Transverse colon (tissue), 4 donors: ENCODE data around the gene DAZAP1. TPM values are rescaled to one million over a fixed set of nuclear protein-coding genes. Genes with fewer than 3 reads are reported as not detected.

Experiments used
- DNase-seq: peaks from one replicate; pipeline ENCODE4 v3.0.0-alpha.2; 2019
- H3K27ac ChIP-seq, 4 donors: fragments of 200-600 bp; sonication (generic); 2 replicates each; pipeline ENCODE4 v1.5.1; 2016 to 2018; ENCODE audit warnings: inconsistent platforms in 4 of 4
- H3K27me3 ChIP-seq: fragments of 200-600 bp; sonication (generic); 2 replicates; pipeline ENCODE4 v1.5.1; 2017; ENCODE audit warnings: inconsistent platforms
- H3K36me3 ChIP-seq, 4 donors: fragments of 200-600 bp; sonication (generic); 2 replicates each; pipeline ENCODE4 v1.5.1; 2017 to 2019; ENCODE audit warnings: inconsistent platforms in 4 of 4
- H3K4me1 ChIP-seq, 4 donors: fragments of 200-600 bp; sonication (generic); 2 replicates each; pipeline ENCODE4 v1.5.1; 2017 to 2020; ENCODE audit warnings: inconsistent platforms in 4 of 4
- H3K4me3 ChIP-seq, 4 donors: fragments of 200-600 bp; sonication (generic); 1 replicate in 1 of 4; 2 replicates in 3 of 4; pipeline versions ENCODE4 v1.5.1 to v1.6.1; 2017 to 2019; ENCODE audit warnings: inconsistent platforms in 4 of 4
- H3K9me3 ChIP-seq, 2 donors: fragments of 200-600 bp; sonication (generic); 2 replicates each; pipeline ENCODE4 v1.5.1; 2017 to 2019; ENCODE audit warnings: inconsistent platforms in 2 of 2
- EP300 ChIP-seq: sonication (generic); formaldehyde crosslinking; IDR thresholded peaks from one replicate; pipeline ENCODE4 v1.6.1; 2017; ENCODE audit warnings: antibody characterized with exemption, low read depth
- POLR2A ChIP-seq: fragments of 450-650 bp; IDR thresholded peaks from one replicate; pipeline ENCODE4 v1.6.1; 2016; ENCODE audit warnings: antibody characterized with exemption, mild to moderate bottlenecking, moderate library complexity
- POLR2AphosphoS5 ChIP-seq, 3 donors: sonication (generic); formaldehyde crosslinking; IDR thresholded peaks; one replicate each; pipeline ENCODE4 v1.6.1; 2016; ENCODE audit warnings: antibody characterized with exemption in 3 of 3
- WGBS, 2 donors: methylation state at CpG; one replicate each; pipeline ENCODE4 v1.1.5; 2018; ENCODE audit warnings: low coverage in 1 of 2; 5-methylcytosine and 5-hydroxymethylcytosine counted together
- in situ Hi-C, 4 donors: fragments of 200-750 bp; cut with MboI; loops; one replicate each; pipeline versions ENCODE4 v1.15.0 to v1.15.1; 2017; ENCODE audit warnings: low sequenced_read_pairs in 3 of 4, low pct_ligation_motif_present in 1 of 4, low pct_unique_long_range_greater_than_20kb in 1 of 4
- intact Hi-C: fragments of 100-400 bp; cut with DNase I; formaldehyde crosslinking; loops from one replicate; pipeline ENCODE4 v1.15.1; 2023; ENCODE audit warnings: low total_unique reads
- total RNA-seq, 4 donors: library from RNA; depleted of rRNA; stranded (reverse); fragments of >200 nt; gene quantifications; one replicate each; pipeline ENCODE4 v1.1.0, GENCODE V29; 2016
- TF ChIP-seq, protein P1 (sequence below), 5 experiments: fragments of 200-600 bp in 3 of 5; fragments of 450-650 bp in 2 of 5; sonication (generic) in 3 of 5; IDR thresholded peaks; 1 replicate in 2 of 5; 2 replicates in 3 of 5; pipeline ENCODE4 v1.5.1; 2016 to 2017; ENCODE audit warnings: antibody characterized with exemption in 5 of 5, inconsistent platforms in 3 of 5, mild to moderate bottlenecking in 2 of 5, moderate library complexity in 1 of 5

Gene DAZAP1
- total RNA-seq, 4 donors from 2014 or later = 36.3 to 77.2 (median 41.6) TPM

DNA sequence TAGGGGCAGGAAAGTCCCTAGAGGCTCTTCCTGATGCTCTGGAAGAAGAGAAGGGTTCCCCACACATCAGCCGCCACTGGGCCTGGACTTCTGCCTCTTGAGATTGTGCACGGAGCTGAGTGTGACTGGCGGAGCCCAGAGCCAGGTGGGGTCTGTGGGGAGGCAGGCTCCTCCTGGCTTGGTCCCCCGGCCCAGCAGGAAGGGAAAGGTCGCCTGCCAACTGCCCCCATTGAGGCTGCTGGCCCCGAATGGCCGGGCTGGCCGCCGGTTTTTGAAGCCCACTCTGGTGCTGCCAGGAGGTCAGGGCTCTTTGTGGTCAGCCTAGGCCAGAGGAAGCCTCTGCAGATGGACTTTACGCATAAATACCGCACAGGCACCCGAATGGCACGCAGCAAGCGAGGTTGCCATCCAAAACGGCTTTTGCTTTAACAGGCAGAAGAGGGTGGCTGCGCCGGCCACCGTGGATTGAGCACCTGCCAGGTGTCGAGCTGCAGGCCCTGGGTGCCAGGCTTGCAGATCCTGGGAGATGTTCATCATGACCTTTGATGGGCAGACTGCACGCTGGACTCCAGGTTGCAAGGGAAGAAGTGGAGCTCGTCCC is 5.0 kb downstream of the DAZAP1 start:
- H3K4me3 ChIP-seq = no peak overlapping the region
- no peaks in the 10 kb centered on the region for H3K27me3 ChIP-seq
- H3K4me1 ChIP-seq = peaks cover 53 to 74% (median 71%) of the 10 kb centered on the region in 4 donors
- no peak for DNase-seq
- WGBS, 2 donors = 77% methylated on average over 20 of the region's 21 CpGs; no CpG with 5 or more reads in 1 of the 2 donors
- H3K27ac ChIP-seq = peak overlapping the region in 2 of 4 donors; percentile 11 to 39
- intact Hi-C loops = no loop called here
- in situ Hi-C loops = no loop called here
- no peaks in the 10 kb centered on the region for H3K36me3 ChIP-seq
- TF ChIP-seq EP300 (no peak), POLR2AphosphoS5 (IDR thresholded peaks at IDR 0.05) (no peak), POLR2A (no peak)
- TF ChIP-seq, protein P1, sequence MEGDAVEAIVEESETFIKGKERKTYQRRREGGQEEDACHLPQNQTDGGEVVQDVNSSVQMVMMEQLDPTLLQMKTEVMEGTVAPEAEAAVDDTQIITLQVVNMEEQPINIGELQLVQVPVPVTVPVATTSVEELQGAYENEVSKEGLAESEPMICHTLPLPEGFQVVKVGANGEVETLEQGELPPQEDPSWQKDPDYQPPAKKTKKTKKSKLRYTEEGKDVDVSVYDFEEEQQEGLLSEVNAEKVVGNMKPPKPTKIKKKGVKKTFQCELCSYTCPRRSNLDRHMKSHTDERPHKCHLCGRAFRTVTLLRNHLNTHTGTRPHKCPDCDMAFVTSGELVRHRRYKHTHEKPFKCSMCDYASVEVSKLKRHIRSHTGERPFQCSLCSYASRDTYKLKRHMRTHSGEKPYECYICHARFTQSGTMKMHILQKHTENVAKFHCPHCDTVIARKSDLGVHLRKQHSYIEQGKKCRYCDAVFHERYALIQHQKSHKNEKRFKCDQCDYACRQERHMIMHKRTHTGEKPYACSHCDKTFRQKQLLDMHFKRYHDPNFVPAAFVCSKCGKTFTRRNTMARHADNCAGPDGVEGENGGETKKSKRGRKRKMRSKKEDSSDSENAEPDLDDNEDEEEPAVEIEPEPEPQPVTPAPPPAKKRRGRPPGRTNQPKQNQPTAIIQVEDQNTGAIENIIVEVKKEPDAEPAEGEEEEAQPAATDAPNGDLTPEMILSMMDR (IDR thresholded peaks at IDR 0.05) = no peak
- H3K9me3 ChIP-seq = no peaks in the 10 kb centered on the region

DNA sequence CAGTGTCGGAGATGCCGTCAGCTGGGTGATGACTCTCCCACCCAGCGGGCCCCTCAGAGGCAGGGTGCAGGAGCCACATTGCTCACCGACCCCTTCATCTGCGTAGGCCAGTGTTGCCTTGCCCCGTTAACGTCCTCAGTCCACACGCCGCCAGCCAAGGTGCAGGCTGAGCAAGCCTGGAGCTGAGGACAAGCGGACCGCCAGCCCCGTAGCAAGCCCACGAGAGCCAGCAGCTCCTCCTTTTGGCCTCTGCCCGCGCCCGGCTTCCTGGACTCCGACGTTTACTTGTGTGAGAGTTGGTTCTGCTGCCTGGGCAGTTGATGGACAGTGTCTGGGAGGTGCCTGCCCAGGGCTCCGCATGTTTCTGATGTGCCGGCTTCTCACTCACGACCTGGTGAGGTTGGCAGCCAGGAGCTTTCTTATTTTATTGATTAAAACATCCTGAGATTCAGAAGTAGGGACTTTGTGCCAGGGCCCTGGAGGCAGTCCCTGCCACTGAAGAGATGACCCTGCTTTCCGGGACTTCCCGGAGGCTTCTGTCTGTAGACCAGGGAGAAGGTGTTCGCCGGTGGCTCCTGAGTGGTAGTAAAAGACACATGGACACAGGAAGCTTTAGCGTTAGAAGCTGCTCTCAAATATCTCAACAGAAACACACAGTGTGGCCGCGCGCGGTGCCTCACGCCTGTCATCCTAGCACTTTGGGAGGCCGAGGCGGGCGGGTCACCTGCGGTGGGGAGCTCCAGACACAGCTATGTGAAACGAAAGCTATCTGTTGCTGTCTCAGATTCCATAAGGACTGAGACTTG is 5.8 kb downstream of the DAZAP1 start:
- no peak for TF ChIP-seq POLR2A
- TF ChIP-seq POLR2AphosphoS5 (IDR thresholded peaks at IDR 0.05) = no peak
- TF ChIP-seq, protein P1 (IDR thresholded peaks at IDR 0.05) = no peak
- TF ChIP-seq EP300 = no peak
- H3K4me3 ChIP-seq = no peak overlapping the region
- intact Hi-C loops (no loop called here), in situ Hi-C loops (no loop called here)
- H3K9me3 ChIP-seq = no peaks in the 10 kb centered on the region
- DNase-seq = no peak
- no peaks in the 10 kb centered on the region for H3K36me3 ChIP-seq
- no peaks in the 10 kb centered on the region for H3K27me3 ChIP-seq
- peaks cover 53 to 78% (median 73%) of the 10 kb centered on the region in 4 donors for H3K4me1 ChIP-seq
- H3K27ac ChIP-seq = no peak overlapping the region
- 81 to 100% methylated on average over 1 to 36 of the region's 36 CpGs for WGBS, 2 donors

DNA sequence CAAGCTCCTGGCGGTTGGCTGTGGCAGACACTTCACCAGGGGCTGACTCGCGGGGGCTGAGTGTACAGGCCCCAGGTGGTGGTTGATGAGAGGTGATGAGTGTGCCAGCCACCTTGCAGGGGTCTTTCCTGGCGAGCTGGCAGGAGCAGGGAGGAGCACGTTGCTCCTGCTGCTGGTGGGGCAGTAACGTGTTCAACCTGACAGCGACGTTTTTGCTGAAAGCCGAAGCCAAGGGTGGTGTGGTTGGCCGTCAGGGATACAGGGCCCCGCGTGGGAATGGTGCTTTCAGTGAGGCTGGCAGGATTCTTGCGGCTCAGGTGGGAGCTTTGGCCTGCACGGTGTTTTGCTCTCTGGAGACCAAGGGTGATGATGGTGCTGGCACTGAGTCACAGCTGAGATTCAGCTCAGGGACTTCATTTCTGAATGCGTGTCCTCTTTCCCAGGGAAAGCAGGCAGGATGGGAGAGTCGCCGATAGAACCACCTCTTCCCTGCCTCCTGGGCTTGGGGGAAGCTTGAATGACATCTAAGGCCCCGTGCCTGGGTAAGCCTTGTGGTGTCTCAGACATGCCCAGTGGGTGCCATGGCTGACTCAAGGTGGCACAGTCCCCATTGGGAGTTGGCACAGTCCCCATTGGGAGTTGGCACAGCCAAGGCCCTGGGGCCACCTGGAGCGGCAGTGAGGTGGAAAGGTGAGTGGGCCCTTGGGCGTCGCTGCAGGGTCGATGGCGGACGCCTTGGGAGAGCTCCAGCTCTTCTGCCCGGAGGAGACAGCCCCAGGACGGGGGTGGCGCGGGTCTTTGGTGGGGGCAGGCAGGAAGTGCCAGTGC is 8.8 kb downstream of the DAZAP1 start:
- in situ Hi-C loops (no loop called here), intact Hi-C loops (no loop called here)
- TF ChIP-seq, protein P1 (IDR thresholded peaks at IDR 0.05) = no peak
- no peak for TF ChIP-seq POLR2AphosphoS5 (IDR thresholded peaks at IDR 0.05)
- TF ChIP-seq POLR2A = no peak
- 71% methylated on average over 25 of the region's 28 CpGs; no CpG with 5 or more reads in 1 of the 2 donors for WGBS, 2 donors
- H3K9me3 ChIP-seq = no peaks in the 10 kb centered on the region
- H3K4me1 ChIP-seq = peaks cover 29 to 52% (median 46%) of the 10 kb centered on the region in 4 donors
- no peaks in the 10 kb centered on the region for H3K27me3 ChIP-seq
- DNase-seq = no peak
- H3K36me3 ChIP-seq = peaks cover 0 to 18% (median 5%) of the 10 kb centered on the region in 4 donors
- peak overlapping the region; percentile 65 to 82 (median 78) for H3K27ac ChIP-seq
- H3K4me3 ChIP-seq = peak overlapping the region in 1 of 4 donors; percentile 16

DNA sequence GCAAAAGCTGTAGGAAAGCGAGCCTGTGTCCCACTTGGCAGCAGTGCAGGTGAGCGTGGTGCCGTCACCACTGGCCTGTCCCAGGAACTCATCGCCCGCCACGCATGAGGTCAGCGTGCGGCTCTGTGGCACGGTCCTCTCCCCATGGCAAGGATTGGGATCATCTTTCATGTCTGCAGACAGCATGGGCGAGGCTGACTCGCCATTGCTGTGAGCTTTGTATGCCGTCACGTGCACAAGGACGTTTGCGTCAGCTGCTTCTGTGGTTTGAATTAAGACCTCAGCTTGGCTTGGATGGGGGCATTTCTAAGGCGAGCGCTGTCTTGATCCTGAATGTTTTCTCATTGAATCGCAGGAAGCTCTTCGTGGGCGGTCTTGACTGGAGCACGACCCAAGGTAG is 9.8 kb downstream of the DAZAP1 start:
- DNase-seq = no peak
- intact Hi-C loops (no loop called here), in situ Hi-C loops (no loop called here)
- H3K36me3 ChIP-seq = peaks cover 0 to 20% (median 5%) of the 10 kb centered on the region in 4 donors
- H3K27ac ChIP-seq = peak overlapping the region in 1 of 4 donors; percentile 77
- TF ChIP-seq POLR2A (no peak), POLR2AphosphoS5 (IDR thresholded peaks at IDR 0.05) (no peak), EP300 (no peak)
- TF ChIP-seq, protein P1 (IDR thresholded peaks at IDR 0.05) = no peak
- 88% methylated on average over 21 of the region's 21 CpGs; no CpG with 5 or more reads in 1 of the 2 donors for WGBS, 2 donors
- H3K4me3 ChIP-seq = no peak overlapping the region
- H3K27me3 ChIP-seq = no peaks in the 10 kb centered on the region
- H3K9me3 ChIP-seq = no peaks in the 10 kb centered on the region
- peaks cover 23 to 43% (median 38%) of the 10 kb centered on the region in 4 donors for H3K4me1 ChIP-seq
